Pancreas (tissue), 10 donors: ENCODE data around the gene TAF3. TPM values are rescaled to one million over a fixed set of nuclear protein-coding genes. Genes with fewer than 3 reads are reported as not detected.

ENCODE experiments used
- ATAC-seq, 4 donors: fragments of 200-7000 bp; cut with Tn5 transposase; one replicate each; pipeline versions ENCODE4 v1.8.0 to v1.9.1; 2020; ENCODE audit warnings: mild to moderate bottlenecking in 4 of 4, moderate library complexity in 4 of 4
- DNase-seq, 6 donors: peaks; one replicate each; pipeline ENCODE4 v3.0.0-alpha.2; 2020
- FAIRE-seq: peaks from 2 replicates; lab custom pipeline; 2012; peaks lifted over from hg19 to GRCh38; lab: Jason Lieb, UNC
- H3K27ac ChIP-seq, 4 donors: fragments of 200-600 bp; sonication (generic); 1 replicate in 3 of 4; 2 replicates in 1 of 4; pipeline versions ENCODE4 v1.5.0 to v1.8.0; 2020
- H3K27me3 ChIP-seq, 4 donors: fragments of 200-600 bp; one replicate each; pipeline ENCODE4 v1.8.0; 2021
- H3K36me3 ChIP-seq, 3 donors: fragments of 200-600 bp; sonication (generic) in 1 of 3; one replicate each; pipeline versions ENCODE4 v1.5.0 to v1.8.0; 2020 to 2021
- H3K4me1 ChIP-seq, 3 donors: fragments of 200-600 bp; one replicate each; pipeline ENCODE4 v1.8.0; 2021
- H3K4me3 ChIP-seq, 4 donors: fragments of 200-600 bp; sonication (generic) in 2 of 4; one replicate each; pipeline versions ENCODE4 v1.5.0 to v1.8.0; 2020 to 2021
- H3K9me3 ChIP-seq, 4 donors: fragments of 200-600 bp; one replicate each; pipeline ENCODE4 v1.8.0; 2021
- CTCF ChIP-seq, 4 donors: fragments of 200-600 bp; sonication (generic) in 3 of 4; IDR thresholded peaks; one replicate each; pipeline versions ENCODE4 v1.5.0 to v1.8.0; 2021; ENCODE audit warnings: antibody characterized with exemption in 4 of 4
- WGBS, 2 donors: extraction: QIAGEN DNeasy Blood & Tissue Kit; methylation state at CpG; one replicate each; pipeline ENCODE4 v1.1.7; 2013; 5-methylcytosine and 5-hydroxymethylcytosine counted together
- intact Hi-C, 3 donors: fragments of 100-400 bp; cut with DNase I; formaldehyde crosslinking; loops; one replicate each; pipeline versions ENCODE4 v1.11.1 to v1.14.2; 2022
- polyA plus RNA-seq, 2 donors: library from polyadenylated mRNA; stranded (reverse); fragments of 200-250 nt; gene quantifications; one replicate each; pipeline ENCODE4 v1.2.3, GENCODE V29; 2013
- total RNA-seq, 6 donors: library from RNA; stranded (reverse); fragmentation: NEBNext Ultra II Directional in 4 of 6; extraction: Animal tissue kit (Norgen Biotek cat#: 25700) in 4 of 6; gene quantifications; one replicate each; pipeline versions ENCODE4 v1.2.1 to v1.2.4, GENCODE V29; 2021 to 2023
- donor health status: healthy with polysubstance abuse.
- donor health status: DM: no; HTN: no; CAD: no; lungs with moderate emphysema.
- donor health status: DM: no; HTN: no; CAD: no.
- donor health status: control.
- donor health status: control.
- donor health status: Bipolar disorder and iron deficiency.
- donor health status: DM: yes; HTN: yes; CAD: no.
- donor health status: DM: no; HTN: no; CAD: no.
- donor health status: DM: no; HTN: no; CAD: no.
- donor health status: DM: yes; HTN: yes; CAD: no.

Gene TAF3
- total and polyA plus RNA-seq, 8 donors: 2.9 to 5.8 (median 4.0) TPM

GRCh38 chr10:7917736-7918135, 99.4 kb downstream of the TAF3 start:
- ATAC-seq: no peak
- no peak for DNase-seq
- no peak for TF ChIP-seq CTCF (IDR thresholded peaks at IDR 0.05)
- no peaks in the 10 kb centered on the region for H3K36me3 ChIP-seq
- H3K4me1 ChIP-seq: peaks cover 0 to 9% (median 8%) of the 10 kb centered on the region in 3 donors
- WGBS, 2 donors: 95 to 99% methylated on average over 5 of the region's 5 CpGs
- no peaks in the 10 kb centered on the region for H3K9me3 ChIP-seq
- no peak for FAIRE-seq
- H3K27ac ChIP-seq: no peak overlapping the region
- no peak overlapping the region for H3K4me3 ChIP-seq
- intact Hi-C loops: no loop called here
- H3K27me3 ChIP-seq: no peaks in the 10 kb centered on the region

GRCh38 chr10:7922707-7923106, 104.4 kb downstream of the TAF3 start:
- Histone ChIP-seq H3K27ac (no peak overlapping the region), H3K9me3 (no peaks in the 10 kb centered on the region), H3K4me1 (no peaks in the 10 kb centered on the region), H3K36me3 (no peaks in the 10 kb centered on the region), H3K27me3 (no peaks in the 10 kb centered on the region), H3K4me3 (no peak overlapping the region)
- DNase-seq (no peak), FAIRE-seq (no peak), ATAC-seq (no peak)
- 76 to 78% methylated on average over 3 of the region's 3 CpGs for WGBS, 2 donors
- TF ChIP-seq CTCF (IDR thresholded peaks at IDR 0.05): no peak
- intact Hi-C loops: no loop called here

- DNase-seq (no peak), ATAC-seq (no peak), FAIRE-seq (no peak)
- intact Hi-C loops: no loop called here
- no peak overlapping the region for H3K27ac ChIP-seq
- no peak for TF ChIP-seq CTCF (IDR thresholded peaks at IDR 0.05)
- H3K9me3 ChIP-seq: no peaks in the 10 kb centered on the region
- no peaks in the 10 kb centered on the region for H3K36me3 ChIP-seq
- H3K4me1 ChIP-seq: no peaks in the 10 kb centered on the region
- WGBS, 2 donors: 73 to 81% methylated on average over 3 of the region's 3 CpGs
- no peak overlapping the region for H3K4me3 ChIP-seq
- H3K27me3 ChIP-seq: no peaks in the 10 kb centered on the region
Observed at GRCh38 chr10:7928536-7928935, 110.2 kb downstream of the TAF3 start.

- Histone ChIP-seq H3K27ac (no peak overlapping the region), H3K4me3 (no peak overlapping the region), H3K4me1 (no peaks in the 10 kb centered on the region), H3K36me3 (no peaks in the 10 kb centered on the region), H3K9me3 (no peaks in the 10 kb centered on the region), H3K27me3 (no peaks in the 10 kb centered on the region)
- WGBS, 2 donors: 87 to 88% methylated on average over 9 of the region's 9 CpGs
- DNase-seq (no peak), FAIRE-seq (no peak), ATAC-seq (peak in 1 of 4 donors; percentile 56)
- TF ChIP-seq CTCF (IDR thresholded peaks at IDR 0.05): no peak
- intact Hi-C loops: no loop called here
Observed at GRCh38 chr10:7932301-7933036, 114.2 kb downstream of the TAF3 start.

GRCh38 chr10:7933262-7933661, 115.0 kb downstream of the TAF3 start:
- Histone ChIP-seq H3K36me3 (no peaks in the 10 kb centered on the region), H3K27ac (no peak overlapping the region), H3K27me3 (no peaks in the 10 kb centered on the region), H3K4me3 (no peak overlapping the region), H3K4me1 (no peaks in the 10 kb centered on the region), H3K9me3 (no peaks in the 10 kb centered on the region)
- DNase-seq (no peak), FAIRE-seq (no peak), ATAC-seq (no peak)
- no peak for TF ChIP-seq CTCF (IDR thresholded peaks at IDR 0.05)
- intact Hi-C loops: no loop called here
- WGBS, 2 donors: 74 to 77% methylated on average over 3 of the region's 3 CpGs
